ENCODE data around the gene EFTUD2.

EFTUD2 gene

GRCh38 chr17:44848257-44848795 is 50.9 kb downstream of the EFTUD2 start:
- Mint-ChIP-seq H3K4me1 (no peaks in the 10 kb centered on the region), H3K9me3 (no peaks in the 10 kb centered on the region), H3K27me3 (no peaks in the 10 kb centered on the region), H3K4me3 (no peak overlapping the region), H3K27ac (no peak overlapping the region), H3K36me3 (peaks cover 19% of the 10 kb centered on the region)
- CTCF ChIA-PET, result interaction anchor here (1.3 kb wide), 1 partner anchor 69 kb away, joined by 4 read pairs; no protein-coding TSS in a partner anchor
- DNase-seq, result no peak

DNA sequence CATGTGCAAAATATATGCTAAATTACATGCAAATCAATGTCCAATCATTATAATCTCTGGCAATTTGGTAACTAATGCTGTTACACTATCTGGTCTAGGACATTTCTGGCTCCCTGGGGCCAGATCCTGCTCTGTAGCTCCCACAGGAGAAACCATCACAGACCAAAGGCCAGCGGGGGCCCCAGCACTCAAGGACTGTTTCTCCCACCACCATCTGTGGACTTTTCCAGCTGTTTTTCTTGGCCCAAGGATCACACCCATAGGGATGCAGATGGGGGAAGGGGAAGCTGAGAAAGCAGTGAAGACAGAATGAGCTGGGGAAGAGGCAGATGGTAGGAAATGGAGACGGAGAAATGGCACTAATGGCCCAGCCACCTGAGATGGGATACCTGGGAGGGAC is 51.7 kb downstream of the EFTUD2 start, which contains the start of gene HIGD1B:
Gene HIGD1B, plus strand, starts transcription at position 298 of the 400 bp plus-strand sequence. CDS start 270 bp downstream, outside the sequence.
- H3K4me1 Mint-ChIP-seq, result no peaks in the 10 kb centered on the region
- H3K27me3 Mint-ChIP-seq, result no peaks in the 10 kb centered on the region
- no peak within 1 kb of the TSS for H3K4me3 Mint-ChIP-seq
- CTCF ChIA-PET, result interaction anchor here (1.3 kb wide), 1 partner anchor 68 kb away, joined by 4 read pairs; no protein-coding TSS in a partner anchor
- no peak within 1 kb of the TSS for H3K27ac Mint-ChIP-seq
- H3K9me3 Mint-ChIP-seq, result no peaks in the 10 kb centered on the region
- DNase-seq, result no peak
- H3K36me3 Mint-ChIP-seq, result peaks cover 19% of the 10 kb centered on the region

GRCh38 chr17:44846206-44846605 is 53.0 kb downstream of the EFTUD2 start:
- Mint-ChIP-seq H3K27me3 (no peaks in the 10 kb centered on the region), H3K9me3 (no peaks in the 10 kb centered on the region), H3K4me3 (no peak overlapping the region), H3K36me3 (peaks cover 12% of the 10 kb centered on the region), H3K4me1 (no peaks in the 10 kb centered on the region), H3K27ac (no peak overlapping the region)
- CTCF ChIA-PET, result interaction anchor here (1.1 kb wide), 1 partner anchor 18 kb away, joined by 5 read pairs; no protein-coding TSS in a partner anchor
- DNase-seq, result no peak

- no peak overlapping the region for H3K4me3 Mint-ChIP-seq
- CTCF ChIA-PET, result interaction anchor here (0.7 to 1.4 kb wide), 2 partner anchors 16 to 69 kb away, joined by 3 to 4 read pairs; no protein-coding TSS in a partner anchor
- peaks cover 8% of the 10 kb centered on the region for H3K27me3 Mint-ChIP-seq
- no peak for DNase-seq
- H3K27ac Mint-ChIP-seq, result no peak overlapping the region
- H3K4me1 Mint-ChIP-seq, result no peaks in the 10 kb centered on the region
- H3K36me3 Mint-ChIP-seq, result peaks cover 2% of the 10 kb centered on the region
- no peaks in the 10 kb centered on the region for H3K9me3 Mint-ChIP-seq
These were observed 54.8 kb downstream of the EFTUD2 start for GRCh38 chr17:44844390-44844830.

DNA sequence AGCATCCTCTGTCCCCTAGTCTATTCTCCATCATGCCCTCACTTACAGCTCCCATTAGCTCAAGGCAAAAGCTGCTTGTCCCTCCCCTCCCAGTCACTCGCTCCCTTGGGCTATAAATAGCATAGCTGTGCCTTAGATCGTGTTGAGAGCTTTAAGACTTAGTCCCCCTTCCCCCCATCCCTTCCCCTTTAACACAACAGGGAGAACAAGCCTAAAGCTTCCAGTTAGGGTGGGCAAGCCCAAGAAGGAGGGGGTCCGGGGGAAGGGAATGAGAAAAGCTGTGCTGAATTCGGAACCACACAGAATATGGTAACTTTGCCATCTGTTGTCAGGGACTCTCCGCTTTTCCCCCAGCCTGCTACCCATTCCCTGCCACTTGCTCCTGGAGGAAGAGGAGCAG is 56.5 kb downstream of the EFTUD2 start:
- DNase-seq, result no peak
- no peaks in the 10 kb centered on the region for H3K4me1 Mint-ChIP-seq
- H3K36me3 Mint-ChIP-seq, result no peaks in the 10 kb centered on the region
- no peaks in the 10 kb centered on the region for H3K9me3 Mint-ChIP-seq
- H3K27ac Mint-ChIP-seq, result no peak overlapping the region
- peaks cover 8% of the 10 kb centered on the region for H3K27me3 Mint-ChIP-seq
- no peak overlapping the region for H3K4me3 Mint-ChIP-seq
- CTCF ChIA-PET, result no interaction called here

DNA sequence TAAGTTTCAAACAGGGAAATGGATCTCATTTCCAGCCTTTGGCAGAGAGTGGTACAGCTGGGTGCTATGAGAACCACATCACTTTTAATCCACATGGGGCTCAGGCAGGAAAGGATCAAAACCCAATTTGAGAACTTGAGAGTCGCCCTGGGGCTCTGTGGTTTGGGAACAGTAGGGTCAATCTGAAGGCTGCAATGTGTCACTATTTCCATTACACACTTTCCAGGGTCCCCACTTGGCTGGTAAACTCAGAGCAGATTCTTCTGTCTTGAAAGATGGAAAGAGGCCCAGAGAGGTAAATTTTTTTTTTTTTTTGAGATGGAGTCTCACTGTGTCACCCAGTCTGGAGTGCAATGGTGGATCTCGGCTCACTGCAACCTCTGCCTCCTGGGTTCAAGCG is 58.3 kb downstream of the EFTUD2 start:
- H3K9me3 Mint-ChIP-seq, result no peaks in the 10 kb centered on the region
- peaks cover 10% of the 10 kb centered on the region for H3K27me3 Mint-ChIP-seq
- H3K36me3 Mint-ChIP-seq, result no peaks in the 10 kb centered on the region
- no peaks in the 10 kb centered on the region for H3K4me1 Mint-ChIP-seq
- DNase-seq, result no peak
- no peak overlapping the region for H3K4me3 Mint-ChIP-seq
- H3K27ac Mint-ChIP-seq, result no peak overlapping the region
- CTCF ChIA-PET, result no interaction called here

DNA sequence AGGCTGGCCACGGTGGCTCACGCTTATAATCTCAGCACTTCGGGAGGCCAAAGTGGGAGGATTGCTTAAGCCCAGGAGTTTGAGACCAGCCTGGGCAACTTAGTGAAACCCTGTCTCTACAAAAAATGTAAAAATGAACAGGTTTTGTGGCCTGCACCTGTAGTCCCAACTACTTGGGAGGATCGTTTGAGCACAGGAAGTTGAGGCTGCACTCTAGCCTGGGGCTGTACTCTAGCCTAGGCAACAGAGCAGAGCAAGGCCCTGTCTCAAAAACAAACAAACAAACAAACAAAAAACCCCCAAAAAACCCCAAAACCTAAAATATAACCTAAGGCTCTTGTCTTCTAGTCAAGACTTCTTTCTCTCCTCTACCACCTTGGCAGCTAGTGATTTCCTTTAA is 59.0 kb downstream of the EFTUD2 start:
- H3K4me1 Mint-ChIP-seq, result no peaks in the 10 kb centered on the region
- CTCF ChIA-PET, result no interaction called here
- no peak overlapping the region for H3K4me3 Mint-ChIP-seq
- H3K27me3 Mint-ChIP-seq, result peaks cover 17% of the 10 kb centered on the region
- DNase-seq, result no peak
- no peak overlapping the region for H3K27ac Mint-ChIP-seq
- no peaks in the 10 kb centered on the region for H3K36me3 Mint-ChIP-seq
- no peaks in the 10 kb centered on the region for H3K9me3 Mint-ChIP-seq

- DNase-seq, result no peak
- Mint-ChIP-seq H3K9me3 (no peaks in the 10 kb centered on the region), H3K27ac (no peak overlapping the region), H3K4me1 (no peaks in the 10 kb centered on the region), H3K27me3 (peaks cover 41% of the 10 kb centered on the region), H3K36me3 (no peaks in the 10 kb centered on the region), H3K4me3 (no peak overlapping the region)
- CTCF ChIA-PET, result interaction anchor here (1.0 kb wide), 1 partner anchor 62 kb away, joined by 3 read pairs; no protein-coding TSS in a partner anchor
These were observed 62.0 kb downstream of the EFTUD2 start for GRCh38 chr17:44837196-44837595.

- no peaks in the 10 kb centered on the region for H3K9me3 Mint-ChIP-seq
- H3K27ac Mint-ChIP-seq, result no peak overlapping the region
- CTCF ChIA-PET, result no interaction called here
- H3K4me3 Mint-ChIP-seq, result no peak overlapping the region
- H3K4me1 Mint-ChIP-seq, result peaks cover 10% of the 10 kb centered on the region
- peaks cover 4% of the 10 kb centered on the region for H3K36me3 Mint-ChIP-seq
- DNase-seq, result no peak
- peaks cover 69% of the 10 kb centered on the region for H3K27me3 Mint-ChIP-seq
These were observed 66.4 kb downstream of the EFTUD2 start for GRCh38 chr17:44832805-44833204.

DNA sequence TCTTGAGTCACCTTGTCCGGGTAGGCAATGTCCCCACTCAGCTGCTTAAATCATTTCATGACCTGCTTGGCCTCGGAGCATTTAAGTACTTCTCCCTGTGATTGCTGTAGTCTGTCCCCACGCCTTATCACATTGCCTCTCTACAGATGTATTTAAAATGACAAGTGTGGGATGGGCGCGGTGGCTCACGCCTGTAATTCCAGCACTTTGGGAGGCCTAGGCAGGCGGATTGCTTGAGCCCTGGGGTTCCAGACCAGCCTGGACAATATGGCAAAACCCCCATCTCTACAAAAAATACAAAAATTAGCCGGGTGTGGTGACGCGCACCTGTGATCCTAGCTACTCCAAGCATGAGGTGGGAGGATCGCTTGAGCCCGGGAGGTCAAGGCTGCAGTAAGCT is 67.9 kb downstream of the EFTUD2 start:
- Mint-ChIP-seq H3K4me1 (peaks cover 10% of the 10 kb centered on the region), H3K27ac (no peak overlapping the region), H3K27me3 (peaks cover 80% of the 10 kb centered on the region), H3K4me3 (no peak overlapping the region), H3K36me3 (peaks cover 4% of the 10 kb centered on the region), H3K9me3 (no peaks in the 10 kb centered on the region)
- CTCF ChIA-PET, result interaction anchor here (1.5 to 1.6 kb wide), 2 partner anchors 33 to 52 kb away, joined by 3 to 7 read pairs; no protein-coding TSS in a partner anchor
- no peak for DNase-seq

DNA sequence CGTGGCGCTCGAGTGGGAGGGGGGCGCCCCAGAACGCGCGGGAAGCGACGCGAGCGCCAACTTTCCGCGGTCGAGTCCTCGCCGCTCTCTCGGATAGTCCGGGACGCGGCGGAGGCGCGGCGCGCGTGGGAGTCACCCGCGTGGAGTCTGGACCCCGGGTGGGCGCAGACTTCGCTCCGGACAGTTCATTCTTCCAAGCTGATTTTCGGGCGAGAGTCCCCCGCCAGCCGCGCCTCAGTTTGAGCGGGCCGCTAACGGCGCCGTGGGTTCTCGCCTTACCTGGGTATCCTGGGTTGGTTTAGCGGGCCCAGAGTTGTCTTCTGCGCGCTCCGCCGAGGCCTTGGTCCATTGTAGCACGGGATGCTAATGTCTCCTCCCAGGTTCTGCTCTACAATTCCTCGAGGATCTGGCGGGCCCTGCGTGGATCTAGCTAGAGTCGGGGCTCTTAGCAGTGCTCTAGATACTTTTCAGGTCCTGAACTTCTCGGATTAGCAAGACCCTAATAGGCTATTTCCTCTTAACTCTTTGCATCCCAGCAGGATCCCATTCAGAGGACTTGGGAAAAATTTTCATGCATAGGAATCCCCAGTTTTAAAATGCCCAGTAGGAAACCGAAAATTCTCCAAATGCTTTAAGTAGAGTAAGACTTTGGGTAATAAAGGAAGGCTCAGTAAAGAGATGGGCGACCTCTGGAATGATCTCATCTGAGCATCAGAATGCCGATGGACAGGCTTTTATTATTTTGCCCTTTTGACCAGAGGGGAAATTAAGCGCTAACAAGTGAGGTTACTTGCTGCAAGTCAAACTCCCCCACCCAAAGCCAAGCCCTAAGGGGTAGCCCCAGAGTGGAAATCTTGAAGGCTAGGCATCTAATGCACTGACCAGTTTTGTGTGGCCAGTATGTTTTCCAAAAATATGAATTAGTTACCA is 68.6 kb downstream of the EFTUD2 start:
- Mint-ChIP-seq H3K4me1 (peaks cover 10% of the 10 kb centered on the region), H3K9me3 (no peaks in the 10 kb centered on the region), H3K27ac (no peak overlapping the region), H3K36me3 (peaks cover 4% of the 10 kb centered on the region), H3K27me3 (peaks cover 82% of the 10 kb centered on the region), H3K4me3 (peak overlapping the region; percentile 73)
- peak; percentile 29 for DNase-seq
- CTCF ChIA-PET, result interaction anchor here (1.5 to 1.6 kb wide), 2 partner anchors 34 to 52 kb away, joined by 3 to 7 read pairs; no protein-coding TSS in a partner anchor

GRCh38 chr17:44829523-44830358 is 69.5 kb downstream of the EFTUD2 start, which contains the start of gene GJC1:
GJC1 (minus strand) TSS chr17:44830287; CDS start chr17:44805817, 24,470 bp downstream.
- peaks cover 83% of the 10 kb centered on the region for H3K27me3 Mint-ChIP-seq
- H3K9me3 Mint-ChIP-seq, result no peaks in the 10 kb centered on the region
- CTCF ChIA-PET, result interaction anchor here (1.6 kb wide), 1 partner anchor 51 kb away, joined by 7 read pairs; no protein-coding TSS in a partner anchor
- H3K4me3 Mint-ChIP-seq, result peak within 1 kb of the TSS; percentile 80
- DNase-seq, result peak; percentile 38
- H3K36me3 Mint-ChIP-seq, result peaks cover 4% of the 10 kb centered on the region
- peak within 1 kb of the TSS; percentile 34 for H3K27ac Mint-ChIP-seq
- peaks cover 10% of the 10 kb centered on the region for H3K4me1 Mint-ChIP-seq

DNA sequence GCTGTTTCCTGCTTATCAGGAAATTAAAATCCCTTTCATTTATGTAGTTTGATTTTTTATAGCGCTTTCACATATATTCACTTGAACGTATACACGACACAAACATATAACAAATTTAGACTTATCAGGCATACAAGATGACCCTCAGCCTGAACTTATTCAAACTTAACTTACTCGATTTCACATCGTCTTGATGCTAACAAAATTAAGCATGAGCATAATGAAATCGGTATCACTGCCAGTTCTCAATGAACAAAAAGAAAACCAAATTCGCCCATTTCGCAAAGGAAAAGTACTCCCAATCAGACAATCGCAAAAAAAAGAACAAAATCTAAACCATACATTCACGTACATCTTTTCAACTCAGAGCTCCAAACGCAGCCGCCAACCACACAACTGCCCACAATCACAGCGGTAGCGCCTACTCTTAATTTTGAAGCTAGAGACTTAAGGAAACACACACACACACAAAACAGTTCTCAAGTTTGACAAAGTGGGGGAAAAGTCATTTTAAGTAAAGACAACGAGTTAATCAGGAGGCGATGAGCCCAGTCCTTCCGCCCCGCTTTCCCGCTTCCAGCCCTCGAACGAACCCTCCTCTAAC is 70.2 kb downstream of the EFTUD2 start:
- Mint-ChIP-seq H3K27me3 (peaks cover 78% of the 10 kb centered on the region), H3K36me3 (peaks cover 4% of the 10 kb centered on the region), H3K9me3 (no peaks in the 10 kb centered on the region), H3K4me3 (peak overlapping the region; percentile 80), H3K27ac (peak overlapping the region; percentile 34), H3K4me1 (peaks cover 10% of the 10 kb centered on the region)
- DNase-seq, result peak; percentile 43
- CTCF ChIA-PET, result no interaction called here

All from activated naive CD4-positive, alpha-beta T cell treated with anti-CD3 and anti-CD28 coated beads, Interleukin-2, amount 10 ng/mL, durations not matched to agents 7 days and 5 days (primary cell).